ENCODE results near the gene MBOAT2.

Gene MBOAT2

DNA sequence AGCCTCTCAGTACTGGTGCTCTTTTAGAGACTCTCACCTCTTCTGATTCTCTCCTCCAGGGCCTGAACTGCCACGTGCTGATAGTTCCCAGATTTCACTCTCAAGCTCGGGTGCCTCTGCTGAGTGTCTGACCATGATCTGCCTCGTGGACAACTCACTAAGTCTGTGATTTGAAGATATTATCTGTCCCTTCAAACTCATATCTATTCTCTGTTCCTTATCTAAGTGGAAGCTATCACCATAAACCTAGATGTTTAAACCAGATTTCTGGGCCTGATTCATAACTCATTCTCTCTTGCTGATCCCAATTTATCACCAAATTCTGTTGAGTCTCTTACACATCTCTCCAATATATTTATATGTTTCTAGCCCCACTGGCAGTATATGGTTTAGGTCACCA, 136.1 kb downstream of the MBOAT2 start:
- H2AFZ ChIP-seq (ENCODE audit: low read depth), result no peak overlapping the region
- TF ChIP-seq, protein P1, sequence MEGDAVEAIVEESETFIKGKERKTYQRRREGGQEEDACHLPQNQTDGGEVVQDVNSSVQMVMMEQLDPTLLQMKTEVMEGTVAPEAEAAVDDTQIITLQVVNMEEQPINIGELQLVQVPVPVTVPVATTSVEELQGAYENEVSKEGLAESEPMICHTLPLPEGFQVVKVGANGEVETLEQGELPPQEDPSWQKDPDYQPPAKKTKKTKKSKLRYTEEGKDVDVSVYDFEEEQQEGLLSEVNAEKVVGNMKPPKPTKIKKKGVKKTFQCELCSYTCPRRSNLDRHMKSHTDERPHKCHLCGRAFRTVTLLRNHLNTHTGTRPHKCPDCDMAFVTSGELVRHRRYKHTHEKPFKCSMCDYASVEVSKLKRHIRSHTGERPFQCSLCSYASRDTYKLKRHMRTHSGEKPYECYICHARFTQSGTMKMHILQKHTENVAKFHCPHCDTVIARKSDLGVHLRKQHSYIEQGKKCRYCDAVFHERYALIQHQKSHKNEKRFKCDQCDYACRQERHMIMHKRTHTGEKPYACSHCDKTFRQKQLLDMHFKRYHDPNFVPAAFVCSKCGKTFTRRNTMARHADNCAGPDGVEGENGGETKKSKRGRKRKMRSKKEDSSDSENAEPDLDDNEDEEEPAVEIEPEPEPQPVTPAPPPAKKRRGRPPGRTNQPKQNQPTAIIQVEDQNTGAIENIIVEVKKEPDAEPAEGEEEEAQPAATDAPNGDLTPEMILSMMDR (conservative IDR thresholded peaks at IDR 0.05; ENCODE audit: low read depth, low read length), result no peak

DNA sequence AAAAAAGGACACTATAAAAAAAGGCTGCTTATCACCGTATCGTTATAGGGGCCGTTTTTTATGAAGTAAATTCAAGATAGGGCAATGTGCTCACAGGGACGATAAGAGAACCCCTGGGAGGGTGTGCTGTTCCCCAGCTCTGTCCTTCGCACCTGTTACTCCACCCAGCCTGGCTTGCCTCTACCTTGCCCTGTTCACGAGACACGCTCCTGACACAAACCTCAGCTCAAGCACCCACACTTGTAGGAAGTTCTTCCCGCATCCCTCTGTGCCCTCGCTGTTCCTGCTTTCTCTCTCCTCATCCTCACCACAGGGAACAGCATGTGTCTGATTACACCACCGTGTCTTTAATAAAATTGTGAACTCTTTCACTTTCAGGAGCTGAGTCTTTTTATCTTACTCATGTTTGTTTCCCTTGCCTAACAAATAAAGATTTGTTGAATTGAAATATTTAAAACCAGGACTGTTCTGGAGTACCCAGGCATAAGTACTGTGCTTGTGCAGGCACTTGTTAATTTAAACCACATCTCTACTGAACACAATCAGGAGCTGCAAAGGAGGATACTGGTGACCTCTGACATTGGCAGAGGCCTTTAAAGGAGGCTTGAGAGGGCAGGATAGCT, 140.0 kb downstream of the MBOAT2 start:
- Histone ChIP-seq H4K20me1 (ENCODE audit: insufficient read depth) (no peaks in the 10 kb centered on the region), H3K4me2 (no peak overlapping the region), H3K36me3 (ENCODE audit: insufficient read depth) (no peaks in the 10 kb centered on the region), H3K27ac (no peak overlapping the region), H3K79me2 (ENCODE audit: insufficient read depth, low read depth) (no peaks in the 10 kb centered on the region), H3K4me3 (IDR thresholded peaks at IDR 0.05; ENCODE audit: insufficient read depth, low read depth, low read length) (no peak overlapping the region), H3K9ac (no peak overlapping the region), H2AFZ (ENCODE audit: low read depth) (no peak overlapping the region), H3K27me3 (ENCODE audit: insufficient read depth, low read depth) (no peaks in the 10 kb centered on the region), H3K4me1 (ENCODE audit: low read depth, poor library complexity, severe bottlenecking) (no peaks in the 10 kb centered on the region)
- TF ChIP-seq, protein P1 (conservative IDR thresholded peaks at IDR 0.05; ENCODE audit: low read depth, low read length), result no peak

More for the DNA sequence above, 136.1 kb downstream of the MBOAT2 start:
- H3K36me3 ChIP-seq (ENCODE audit: insufficient read depth), result no peaks in the 10 kb centered on the region
- H3K4me1 ChIP-seq (ENCODE audit: low read depth, poor library complexity, severe bottlenecking), result no peaks in the 10 kb centered on the region
- no peaks in the 10 kb centered on the region for H4K20me1 ChIP-seq (ENCODE audit: insufficient read depth)
- H3K4me2 ChIP-seq, result no peak overlapping the region
- H3K27me3 ChIP-seq (ENCODE audit: insufficient read depth, low read depth), result no peaks in the 10 kb centered on the region
- no peaks in the 10 kb centered on the region for H3K79me2 ChIP-seq (ENCODE audit: insufficient read depth, low read depth)
- H3K9ac ChIP-seq, result no peak overlapping the region
- H3K4me3 ChIP-seq (IDR thresholded peaks at IDR 0.05; ENCODE audit: insufficient read depth, low read depth, low read length), result no peak overlapping the region
- H3K27ac ChIP-seq, result no peak overlapping the region

DNA sequence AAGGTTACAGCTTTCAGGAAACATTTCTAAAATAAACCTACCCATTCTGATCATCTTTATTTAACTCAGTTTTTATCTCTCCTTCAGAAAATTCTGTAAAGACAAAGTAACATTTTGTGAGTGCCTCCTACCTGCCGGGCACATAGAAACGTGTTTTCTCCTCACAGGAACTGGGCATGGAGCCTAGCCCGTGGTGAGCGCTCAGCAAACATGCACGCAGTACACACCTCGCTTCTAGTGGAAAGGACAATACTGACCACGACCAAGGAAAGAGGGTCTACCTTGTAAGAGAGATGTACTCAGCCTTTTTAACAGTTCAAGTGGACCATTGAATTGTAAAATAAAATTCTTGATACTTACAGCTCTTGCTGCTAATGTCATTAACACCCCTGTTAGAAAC, 141.3 kb downstream of the MBOAT2 start:
- H3K4me1 ChIP-seq (ENCODE audit: low read depth, poor library complexity, severe bottlenecking), result no peaks in the 10 kb centered on the region
- H3K79me2 ChIP-seq (ENCODE audit: insufficient read depth, low read depth), result no peaks in the 10 kb centered on the region
- H2AFZ ChIP-seq (ENCODE audit: low read depth), result no peak overlapping the region
- H3K4me2 ChIP-seq, result no peak overlapping the region
- no peaks in the 10 kb centered on the region for H4K20me1 ChIP-seq (ENCODE audit: insufficient read depth)
- H3K9ac ChIP-seq, result no peak overlapping the region
- no peak overlapping the region for H3K4me3 ChIP-seq (IDR thresholded peaks at IDR 0.05; ENCODE audit: insufficient read depth, low read depth, low read length)
- H3K36me3 ChIP-seq (ENCODE audit: insufficient read depth), result no peaks in the 10 kb centered on the region
- TF ChIP-seq, protein P1 (conservative IDR thresholded peaks at IDR 0.05; ENCODE audit: low read depth, low read length), result no peak
- no peak overlapping the region for H3K27ac ChIP-seq
- H3K27me3 ChIP-seq (ENCODE audit: insufficient read depth, low read depth), result no peaks in the 10 kb centered on the region

DNA sequence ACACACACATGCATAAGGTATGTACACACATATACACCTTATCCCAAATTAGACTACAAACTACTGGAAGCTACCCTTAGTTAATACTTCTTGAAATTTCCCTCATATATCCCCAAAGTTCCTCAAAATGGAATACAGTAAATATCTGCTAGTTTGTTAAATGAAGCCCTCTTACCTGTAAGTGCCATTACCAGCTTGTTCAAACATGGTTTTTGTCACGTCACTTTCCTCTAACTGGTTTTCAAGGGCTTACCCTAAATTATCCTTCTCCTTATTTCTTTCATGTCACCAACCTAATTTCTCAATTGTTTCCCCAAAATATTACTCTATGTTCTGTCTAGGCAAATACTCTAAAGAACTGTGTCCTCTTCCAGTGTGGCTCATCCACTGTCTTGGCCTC, 141.7 kb downstream of the MBOAT2 start:
- Histone ChIP-seq H3K4me2 (no peak overlapping the region), H3K4me3 (IDR thresholded peaks at IDR 0.05; ENCODE audit: insufficient read depth, low read depth, low read length) (no peak overlapping the region), H2AFZ (ENCODE audit: low read depth) (no peak overlapping the region), H4K20me1 (ENCODE audit: insufficient read depth) (no peaks in the 10 kb centered on the region), H3K9ac (no peak overlapping the region), H3K36me3 (ENCODE audit: insufficient read depth) (no peaks in the 10 kb centered on the region), H3K79me2 (ENCODE audit: insufficient read depth, low read depth) (no peaks in the 10 kb centered on the region), H3K27ac (no peak overlapping the region), H3K4me1 (ENCODE audit: low read depth, poor library complexity, severe bottlenecking) (no peaks in the 10 kb centered on the region), H3K27me3 (ENCODE audit: insufficient read depth, low read depth) (no peaks in the 10 kb centered on the region)
- TF ChIP-seq, protein P1 (conservative IDR thresholded peaks at IDR 0.05; ENCODE audit: low read depth, low read length), result no peak

Measured in KMS-11 (cell line).